ENCODE measurements around the gene MSTO1. TPM values are rescaled to one million over a fixed set of nuclear protein-coding genes. Genes with fewer than 3 reads are reported as not detected.

MSTO1 gene
- polyA plus RNA-seq, 3 donors, result 3.8 to 17.4 (median 4.8) TPM

- Histone ChIP-seq H3K4me1 (ENCODE audit: control insufficient read depth in 1 of 2, insufficient read depth in 2 of 2, low read length in 2 of 2) (peaks cover 41 to 47% of the 10 kb centered on the region in 2 donors), H3K4me3 (replicated peaks in 1 of 3; ENCODE audit: low read depth in 2 of 3, low read length in 3 of 3) (peak overlapping the region in 1 of 3 experiments; percentile 44), H3K36me3 (replicated peaks in 1 of 2; ENCODE audit: control insufficient read depth in 1 of 2, insufficient read depth in 2 of 2, low read length in 2 of 2) (no peaks in the 10 kb centered on the region), H3K79me2 (ENCODE audit: insufficient read depth, low read length) (no peaks in the 10 kb centered on the region), H3K27ac (ENCODE audit: low read depth in 1 of 2, low read length in 2 of 2) (peak overlapping the region in 1 of 2 donors; percentile 81), H3K9ac (ENCODE audit: insufficient read depth, low read length, poor library complexity, severe bottlenecking) (no peak overlapping the region), H3K9me3 (replicated peaks in 1 of 2; ENCODE audit: control insufficient read depth in 1 of 2, insufficient read depth in 1 of 2, low read length in 2 of 2) (peaks cover 16 to 18% of the 10 kb centered on the region in 2 donors), H2AFZ (ENCODE audit: insufficient read depth, low read depth, low read length, poor library complexity, severe bottlenecking) (no peak overlapping the region), H3K27me3 (ENCODE audit: control insufficient read depth in 2 of 2, insufficient read depth in 2 of 2, low read length in 2 of 2) (peaks cover 0 to 3% of the 10 kb centered on the region in 2 donors), H4K20me1 (ENCODE audit: insufficient read depth, low read length) (no peaks in the 10 kb centered on the region), H3K4me2 (replicated peaks; ENCODE audit: extremely low read depth, low read length, poor library complexity, severe bottlenecking) (no peak overlapping the region)
- Mint-ChIP-seq H3K9me3 (peaks cover 8 to 24% (median 19%) of the 10 kb centered on the region in 7 donors), H3K36me3 (no peaks in the 10 kb centered on the region), H3K27ac (peak overlapping the region; percentile 22 to 93 (median 87)), H3K27me3 (ENCODE audit: low read depth in 3 of 3) (peaks cover 6 to 8% (median 7%) of the 10 kb centered on the region in 3 donors), H3K4me1 (peaks cover 38% of the 10 kb centered on the region), H3K4me3 (no peak overlapping the region)
- no peak for TF ChIP-seq CTCF (IDR thresholded peaks at IDR 0.05)
- DNase-seq, result peak; percentile 5 to 44 (median 28)
- intact Hi-C loops (cut with micrococcal nuclease), result no loop called here
- WGBS (ENCODE audit: insufficient coverage), result 49% methylated on average over 4 of the region's 7 CpGs
Measured at GRCh38 chr1:155650231-155650757, 40.3 kb downstream of the MSTO1 start.

GRCh38 chr1:155651861-155652661, 42.0 kb downstream of the MSTO1 start:
- Histone ChIP-seq H3K27ac (ENCODE audit: low read depth in 1 of 2, low read length in 2 of 2) (no peak overlapping the region), H2AFZ (ENCODE audit: insufficient read depth, low read depth, low read length, poor library complexity, severe bottlenecking) (no peak overlapping the region), H3K4me2 (replicated peaks; ENCODE audit: extremely low read depth, low read length, poor library complexity, severe bottlenecking) (no peak overlapping the region), H3K27me3 (ENCODE audit: control insufficient read depth in 2 of 2, insufficient read depth in 2 of 2, low read length in 2 of 2) (peaks cover 0 to 3% of the 10 kb centered on the region in 2 donors), H3K4me1 (ENCODE audit: control insufficient read depth in 1 of 2, insufficient read depth in 2 of 2, low read length in 2 of 2) (peaks cover 28 to 31% of the 10 kb centered on the region in 2 donors), H3K4me3 (replicated peaks in 1 of 3; ENCODE audit: low read depth in 2 of 3, low read length in 3 of 3) (no peak overlapping the region), H4K20me1 (ENCODE audit: insufficient read depth, low read length) (no peaks in the 10 kb centered on the region), H3K9ac (ENCODE audit: insufficient read depth, low read length, poor library complexity, severe bottlenecking) (no peak overlapping the region), H3K79me2 (ENCODE audit: insufficient read depth, low read length) (no peaks in the 10 kb centered on the region), H3K36me3 (replicated peaks in 1 of 2; ENCODE audit: control insufficient read depth in 1 of 2, insufficient read depth in 2 of 2, low read length in 2 of 2) (no peaks in the 10 kb centered on the region), H3K9me3 (replicated peaks in 1 of 2; ENCODE audit: control insufficient read depth in 1 of 2, insufficient read depth in 1 of 2, low read length in 2 of 2) (peaks cover 16 to 18% of the 10 kb centered on the region in 2 donors)
- 100% methylated on average over 1 of the region's 3 CpGs for WGBS (ENCODE audit: insufficient coverage)
- Mint-ChIP-seq H3K4me1 (peaks cover 20% of the 10 kb centered on the region), H3K27me3 (ENCODE audit: low read depth in 3 of 3) (peaks cover 3 to 7% (median 6%) of the 10 kb centered on the region in 3 donors), H3K9me3 (peaks cover 8 to 24% (median 19%) of the 10 kb centered on the region in 7 donors), H3K27ac (no peak overlapping the region), H3K36me3 (no peaks in the 10 kb centered on the region), H3K4me3 (no peak overlapping the region)
- no peak for DNase-seq
- no peak for TF ChIP-seq CTCF (IDR thresholded peaks at IDR 0.05)
- intact Hi-C loops (cut with micrococcal nuclease), result no loop called here

Data from CD14-positive monocyte (primary cell).